HG03175 (cell line): ENCODE results near the gene LGI2.

Experiments used
- ATAC-seq: cut with Tn5 transposase; IDR thresholded peaks from one replicate; pipeline ENCODE4 v1.9.1; 2021; ENCODE audit warnings: mild to moderate bottlenecking, moderate library complexity; ENCODE audit not compliant: unreplicated experiment

LGI2 gene

GRCh38 chr4:24968992-24969391 is 61.8 kb downstream of the LGI2 start:
- ATAC-seq = no peak

- no peak for ATAC-seq
Measured at GRCh38 chr4:24968278-24968677, 62.5 kb downstream of the LGI2 start.

GRCh38 chr4:24967346-24967745 is 63.4 kb downstream of the LGI2 start:
- ATAC-seq = no peak

GRCh38 chr4:24966076-24966475 is 64.7 kb downstream of the LGI2 start:
- no peak for ATAC-seq

GRCh38 chr4:24965627-24966026 is 65.1 kb downstream of the LGI2 start:
- ATAC-seq = no peak

- no peak for ATAC-seq
Measured at GRCh38 chr4:24963277-24963676, 67.5 kb downstream of the LGI2 start.

GRCh38 chr4:24957886-24958285 is 72.9 kb downstream of the LGI2 start:
- no peak for ATAC-seq

- no peak for ATAC-seq
Measured at GRCh38 chr4:24956763-24957162, 74.0 kb downstream of the LGI2 start.

GRCh38 chr4:24956091-24956490 is 74.7 kb downstream of the LGI2 start:
- ATAC-seq = no peak

GRCh38 chr4:24952667-24953066 is 78.1 kb downstream of the LGI2 start:
- no peak for ATAC-seq

GRCh38 chr4:24949970-24950369 is 80.8 kb downstream of the LGI2 start:
- no peak for ATAC-seq
